Peyer's patch (tissue), 4 donors: ENCODE measurements around the gene IFT172.

Source experiments
- POLR2A ChIP-seq, 2 donors: fragments of 450-650 bp; IDR thresholded peaks; one replicate each; pipeline ENCODE4 v1.5.1; 2017; ENCODE audit warnings: antibody characterized with exemption in 2 of 2, mild to moderate bottlenecking in 2 of 2, moderate library complexity in 2 of 2
- TF ChIP-seq, protein P1 (sequence below), 6 experiments: fragments of 450-650 bp in 4 of 6; fragments of 200-600 bp in 2 of 6; sonication (generic) in 1 of 6; IDR thresholded peaks; one replicate each; pipeline ENCODE4 v1.5.1; 2017 to 2019; ENCODE audit warnings: antibody characterized with exemption in 6 of 6, mild to moderate bottlenecking in 3 of 6, moderate library complexity in 1 of 6

DNA sequence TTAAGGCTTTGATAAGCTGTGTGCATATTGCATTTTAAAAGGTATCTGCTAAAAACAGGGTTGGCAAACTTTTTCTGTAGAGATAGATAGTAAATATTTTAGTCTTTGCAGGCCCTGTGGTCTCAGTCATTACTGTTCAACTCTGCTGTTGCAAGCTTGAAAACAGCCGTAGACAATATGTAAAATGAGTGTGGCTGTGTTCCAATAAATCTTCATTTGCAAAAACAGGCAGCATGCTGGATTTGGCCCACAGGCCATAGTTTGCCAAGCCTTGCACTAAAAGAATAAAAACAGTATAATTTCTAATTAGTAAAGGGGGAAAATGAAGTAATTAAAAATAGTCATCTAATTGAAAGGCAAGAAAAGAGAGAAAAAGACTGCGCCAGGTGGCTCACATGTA is 42.4 kb upstream of the IFT172 start:
- TF ChIP-seq, protein P1, sequence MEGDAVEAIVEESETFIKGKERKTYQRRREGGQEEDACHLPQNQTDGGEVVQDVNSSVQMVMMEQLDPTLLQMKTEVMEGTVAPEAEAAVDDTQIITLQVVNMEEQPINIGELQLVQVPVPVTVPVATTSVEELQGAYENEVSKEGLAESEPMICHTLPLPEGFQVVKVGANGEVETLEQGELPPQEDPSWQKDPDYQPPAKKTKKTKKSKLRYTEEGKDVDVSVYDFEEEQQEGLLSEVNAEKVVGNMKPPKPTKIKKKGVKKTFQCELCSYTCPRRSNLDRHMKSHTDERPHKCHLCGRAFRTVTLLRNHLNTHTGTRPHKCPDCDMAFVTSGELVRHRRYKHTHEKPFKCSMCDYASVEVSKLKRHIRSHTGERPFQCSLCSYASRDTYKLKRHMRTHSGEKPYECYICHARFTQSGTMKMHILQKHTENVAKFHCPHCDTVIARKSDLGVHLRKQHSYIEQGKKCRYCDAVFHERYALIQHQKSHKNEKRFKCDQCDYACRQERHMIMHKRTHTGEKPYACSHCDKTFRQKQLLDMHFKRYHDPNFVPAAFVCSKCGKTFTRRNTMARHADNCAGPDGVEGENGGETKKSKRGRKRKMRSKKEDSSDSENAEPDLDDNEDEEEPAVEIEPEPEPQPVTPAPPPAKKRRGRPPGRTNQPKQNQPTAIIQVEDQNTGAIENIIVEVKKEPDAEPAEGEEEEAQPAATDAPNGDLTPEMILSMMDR (IDR thresholded peaks at IDR 0.05) = no peak
- TF ChIP-seq POLR2A (IDR thresholded peaks at IDR 0.05) = no peak
